ENCODE results near the gene PERP. TPM values are rescaled to one million over a fixed set of nuclear protein-coding genes. Genes with fewer than 3 reads are reported as not detected.

Gene PERP
- total RNA-seq, 4 donors from 2014 or later: 7.4 to 84.8 (median 46.2) TPM

DNA sequence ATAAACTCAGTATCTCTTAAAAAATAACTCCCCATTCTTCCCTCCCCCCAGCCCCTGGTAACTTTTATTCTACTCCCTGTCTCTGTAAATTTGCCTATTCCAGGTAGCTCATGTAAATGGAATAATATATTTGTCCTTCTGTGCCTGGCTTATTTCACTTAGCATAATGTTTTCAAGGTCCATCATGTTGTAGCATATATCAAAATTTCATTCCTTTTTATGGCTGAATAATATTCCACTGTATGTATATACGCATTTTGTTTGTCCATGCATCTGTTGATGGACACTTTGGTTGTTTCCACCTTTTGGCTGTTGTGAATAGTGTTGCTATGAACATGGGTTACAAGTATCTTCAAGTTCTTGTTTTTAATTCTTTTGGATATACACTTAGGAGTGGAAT, 13.0 kb downstream of the PERP start:
- H3K4me3 ChIP-seq: no peak overlapping the region
- peaks cover 0 to 5% (median 0%) of the 10 kb centered on the region in 4 donors for H3K4me1 ChIP-seq
- no peaks in the 10 kb centered on the region for H3K27me3 ChIP-seq
- no peak for DNase-seq
- H3K9me3 ChIP-seq: no peaks in the 10 kb centered on the region
- H3K36me3 ChIP-seq: peaks cover 0 to 37% (median 0%) of the 10 kb centered on the region in 3 donors
- TF ChIP-seq POLR2A (IDR thresholded peaks at IDR 0.05): no peak
- no peak overlapping the region for H3K27ac ChIP-seq

DNA sequence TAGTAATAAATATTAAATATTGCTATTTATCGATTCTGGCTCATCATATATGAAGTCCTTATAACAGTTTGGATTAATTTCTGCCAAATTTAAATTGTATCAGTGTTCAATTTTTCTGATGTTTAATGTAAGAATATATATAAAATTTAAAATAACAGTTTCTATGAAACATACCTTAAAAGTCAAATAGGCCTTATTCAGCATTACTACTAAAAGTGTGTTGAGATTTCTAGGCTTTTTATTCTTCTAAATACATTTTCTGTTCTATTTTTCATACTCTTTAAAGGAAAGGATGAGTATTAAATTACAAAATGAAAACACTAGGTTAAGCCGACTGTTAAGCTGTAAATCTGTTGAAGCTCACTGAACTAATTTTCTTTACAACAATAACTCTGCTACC, 13.6 kb downstream of the PERP start:
- H3K36me3 ChIP-seq: peaks cover 0 to 37% (median 0%) of the 10 kb centered on the region in 3 donors

DNA sequence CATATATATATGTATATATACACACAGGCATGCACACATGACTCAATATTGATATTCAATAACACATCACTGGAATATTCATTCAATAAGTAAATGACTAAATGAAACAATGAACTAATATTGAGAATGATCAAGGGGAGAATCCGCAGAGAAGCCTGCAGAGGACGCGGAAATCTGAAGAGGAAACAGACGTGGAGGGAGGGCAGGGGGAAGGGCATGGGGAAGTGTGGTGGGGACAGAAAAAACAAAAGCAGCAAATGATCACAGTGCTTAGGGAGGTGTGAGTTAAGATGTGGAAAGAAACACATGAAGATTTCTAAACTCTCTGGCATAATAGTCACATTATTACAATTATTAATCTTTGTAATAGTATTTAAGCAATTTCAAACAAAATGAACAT, 14.5 kb downstream of the PERP start:
- H3K36me3 ChIP-seq: peaks cover 0 to 37% (median 0%) of the 10 kb centered on the region in 3 donors
- no peaks in the 10 kb centered on the region for H3K27me3 ChIP-seq
- no peak for TF ChIP-seq POLR2A (IDR thresholded peaks at IDR 0.05)
- TF ChIP-seq, protein P1, sequence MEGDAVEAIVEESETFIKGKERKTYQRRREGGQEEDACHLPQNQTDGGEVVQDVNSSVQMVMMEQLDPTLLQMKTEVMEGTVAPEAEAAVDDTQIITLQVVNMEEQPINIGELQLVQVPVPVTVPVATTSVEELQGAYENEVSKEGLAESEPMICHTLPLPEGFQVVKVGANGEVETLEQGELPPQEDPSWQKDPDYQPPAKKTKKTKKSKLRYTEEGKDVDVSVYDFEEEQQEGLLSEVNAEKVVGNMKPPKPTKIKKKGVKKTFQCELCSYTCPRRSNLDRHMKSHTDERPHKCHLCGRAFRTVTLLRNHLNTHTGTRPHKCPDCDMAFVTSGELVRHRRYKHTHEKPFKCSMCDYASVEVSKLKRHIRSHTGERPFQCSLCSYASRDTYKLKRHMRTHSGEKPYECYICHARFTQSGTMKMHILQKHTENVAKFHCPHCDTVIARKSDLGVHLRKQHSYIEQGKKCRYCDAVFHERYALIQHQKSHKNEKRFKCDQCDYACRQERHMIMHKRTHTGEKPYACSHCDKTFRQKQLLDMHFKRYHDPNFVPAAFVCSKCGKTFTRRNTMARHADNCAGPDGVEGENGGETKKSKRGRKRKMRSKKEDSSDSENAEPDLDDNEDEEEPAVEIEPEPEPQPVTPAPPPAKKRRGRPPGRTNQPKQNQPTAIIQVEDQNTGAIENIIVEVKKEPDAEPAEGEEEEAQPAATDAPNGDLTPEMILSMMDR (IDR thresholded peaks at IDR 0.05): no peak
- H3K27ac ChIP-seq: no peak overlapping the region
- H3K9me3 ChIP-seq: no peaks in the 10 kb centered on the region
- H3K4me1 ChIP-seq: peaks cover 0 to 21% (median 0%) of the 10 kb centered on the region in 4 donors
- no peak for DNase-seq
- no peak overlapping the region for H3K4me3 ChIP-seq

More for the DNA sequence above, 13.6 kb downstream of the PERP start:
- Histone ChIP-seq H3K9me3 (no peaks in the 10 kb centered on the region), H3K4me1 (peaks cover 0 to 11% (median 0%) of the 10 kb centered on the region in 4 donors), H3K27ac (no peak overlapping the region), H3K4me3 (no peak overlapping the region), H3K27me3 (no peaks in the 10 kb centered on the region)
- no peak for DNase-seq
- TF ChIP-seq POLR2A (IDR thresholded peaks at IDR 0.05): no peak
- TF ChIP-seq, protein P1 (IDR thresholded peaks at IDR 0.05): no peak

DNA sequence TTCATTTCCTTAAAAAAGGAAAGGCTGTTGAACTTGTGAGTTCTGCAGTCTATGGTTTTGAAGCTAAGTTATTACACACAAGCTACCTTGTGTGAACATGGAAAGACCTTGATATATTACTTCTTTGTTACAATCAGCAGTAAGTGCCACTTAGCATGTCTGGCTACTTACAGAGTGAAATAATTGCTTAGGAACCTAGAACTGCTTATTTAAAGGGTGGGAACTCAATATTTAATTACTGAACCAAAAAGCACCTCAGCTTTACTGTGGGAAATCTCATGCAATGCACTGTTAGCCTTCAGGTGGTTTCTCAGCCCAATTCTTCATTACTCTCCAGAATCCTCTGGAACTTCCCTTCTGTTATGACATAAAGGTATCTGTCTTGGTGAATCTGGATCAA, 17.9 kb downstream of the PERP start:
- Histone ChIP-seq H3K27ac (peak overlapping the region in 1 of 4 donors; percentile 75), H3K9me3 (no peaks in the 10 kb centered on the region), H3K36me3 (peaks cover 0 to 17% (median 0%) of the 10 kb centered on the region in 3 donors), H3K4me3 (no peak overlapping the region), H3K27me3 (no peaks in the 10 kb centered on the region), H3K4me1 (peaks cover 0 to 27% (median 0%) of the 10 kb centered on the region in 4 donors)
- DNase-seq: no peak
- TF ChIP-seq POLR2A (IDR thresholded peaks at IDR 0.05): no peak
- TF ChIP-seq, protein P1 (IDR thresholded peaks at IDR 0.05): no peak

DNA sequence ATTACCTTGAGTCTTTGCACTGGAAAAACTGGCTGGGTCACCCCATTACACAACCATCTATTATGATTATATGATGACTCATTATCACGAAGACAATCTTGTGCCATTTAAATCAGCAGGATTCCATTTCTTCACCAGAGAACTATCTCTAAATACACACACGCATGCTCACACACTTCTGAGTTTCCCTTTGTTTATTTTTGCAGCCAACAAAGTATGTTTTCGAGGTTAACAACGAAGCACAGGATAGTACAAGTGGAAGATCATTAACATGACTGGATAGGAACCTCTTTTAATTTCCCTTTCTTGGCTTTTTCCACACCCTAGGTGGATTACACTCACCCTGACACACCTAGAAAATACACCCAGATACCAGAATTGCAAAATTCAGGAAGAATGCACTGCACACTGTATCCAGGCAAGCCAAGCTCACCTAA, 18.9 kb downstream of the PERP start:
- peak in 1 of 3 donors; percentile 73 for DNase-seq
- H3K9me3 ChIP-seq: no peaks in the 10 kb centered on the region
- no peaks in the 10 kb centered on the region for H3K27me3 ChIP-seq
- peaks cover 0 to 15% (median 0%) of the 10 kb centered on the region in 3 donors for H3K36me3 ChIP-seq
- no peak overlapping the region for H3K4me3 ChIP-seq
- peak overlapping the region in 2 of 4 donors; percentile 75 to 77 for H3K27ac ChIP-seq
- peaks cover 0 to 27% (median 0%) of the 10 kb centered on the region in 4 donors for H3K4me1 ChIP-seq
- TF ChIP-seq POLR2A (IDR thresholded peaks at IDR 0.05): no peak
- TF ChIP-seq, protein P1 (IDR thresholded peaks at IDR 0.05): no peak

DNA sequence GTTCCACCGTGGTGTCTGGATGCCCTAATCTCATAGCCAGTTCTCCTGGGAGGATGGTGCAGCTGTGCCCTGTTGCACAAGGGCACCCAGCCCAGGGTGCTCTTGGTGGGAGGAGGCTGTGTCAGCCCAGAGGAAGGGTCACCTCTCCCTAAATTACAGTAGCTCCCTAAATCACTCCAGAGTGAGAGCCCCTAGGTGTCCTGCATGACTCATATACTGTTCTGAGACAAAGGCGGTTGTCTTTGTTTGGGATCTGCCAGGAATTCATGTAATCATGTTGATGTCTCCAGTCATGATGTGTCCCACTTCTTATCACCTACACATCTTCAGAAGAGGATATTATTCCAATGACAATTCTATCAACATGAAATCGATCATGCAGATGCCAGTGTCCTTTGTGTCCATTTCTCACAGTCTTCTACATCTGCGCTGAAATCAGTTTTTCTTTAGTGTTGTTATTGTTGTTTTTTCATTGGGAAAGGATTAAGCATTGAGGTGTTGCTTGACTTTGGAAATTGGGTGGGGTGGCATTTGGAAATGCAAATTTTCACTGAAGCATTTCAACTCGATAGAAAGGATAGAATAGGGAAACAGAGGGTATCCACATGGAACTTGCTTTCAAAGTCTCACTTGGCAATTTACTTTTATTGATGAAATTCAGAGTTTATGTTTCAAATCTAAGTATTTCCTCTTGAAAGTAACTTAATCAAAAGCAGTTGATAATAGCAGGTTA, 19.5 kb downstream of the PERP start:
- TF ChIP-seq POLR2A (IDR thresholded peaks at IDR 0.05): no peak
- TF ChIP-seq, protein P1 (IDR thresholded peaks at IDR 0.05): no peak
- no peak for DNase-seq

More for the DNA sequence above, 19.5 kb downstream of the PERP start:
- Histone ChIP-seq H3K27ac (peak overlapping the region in 2 of 4 donors; percentile 75 to 77), H3K36me3 (peaks cover 0 to 15% (median 0%) of the 10 kb centered on the region in 3 donors), H3K27me3 (no peaks in the 10 kb centered on the region), H3K4me3 (no peak overlapping the region), H3K9me3 (no peaks in the 10 kb centered on the region), H3K4me1 (peaks cover 0 to 27% (median 0%) of the 10 kb centered on the region in 4 donors)
